ENCODE results near the gene OR52E8.
A peak's percentile ranks its signal among the peaks of the same experiment; 100 is the strongest.

OR52E8 gene

GRCh38 chr11:5809122-5809519 lies 48.4 kb downstream of the OR52E8 start:
- no peak for DNase-seq (ENCODE audit: low read depth)
- H3K4me3 ChIP-seq (ENCODE audit: low read depth, low read length): peak overlapping the region; percentile 59

GRCh38 chr11:5808500-5809121 lies 48.9 kb downstream of the OR52E8 start, which contains the start of gene OR52N2:
OR52N2 (plus strand) TSS chr11:5808924; CDS start chr11:5820336, 11,412 bp downstream.
- DNase-seq (ENCODE audit: low read depth): peak; percentile 15
- peak within 1 kb of the TSS; percentile 59 for H3K4me3 ChIP-seq (ENCODE audit: low read depth, low read length)

GRCh38 chr11:5807580-5807979 lies 49.9 kb downstream of the OR52E8 start:
- DNase-seq (ENCODE audit: low read depth): no peak
- H3K4me3 ChIP-seq (ENCODE audit: low read depth, low read length): no peak overlapping the region

Data from skeletal muscle cell (primary cell).